GM19452 (cell line): ENCODE results near the gene SRD5A1.

Experiments
- ATAC-seq: cut with Tn5 transposase; IDR thresholded peaks from one replicate; pipeline ENCODE4 v1.9.1; 2021; ENCODE audit not compliant: unreplicated experiment

Gene SRD5A1, protein sequence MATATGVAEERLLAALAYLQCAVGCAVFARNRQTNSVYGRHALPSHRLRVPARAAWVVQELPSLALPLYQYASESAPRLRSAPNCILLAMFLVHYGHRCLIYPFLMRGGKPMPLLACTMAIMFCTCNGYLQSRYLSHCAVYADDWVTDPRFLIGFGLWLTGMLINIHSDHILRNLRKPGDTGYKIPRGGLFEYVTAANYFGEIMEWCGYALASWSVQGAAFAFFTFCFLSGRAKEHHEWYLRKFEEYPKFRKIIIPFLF

GRCh38 chr5:6632888-6633468 is at the start of gene SRD5A1, which contains the start of gene NSUN2:
SRD5A1 (plus strand) TSS chr5:6633440; CDS start chr5:6633577, 137 bp downstream.
NSUN2 (minus strand) TSS chr5:6633044; CDS start chr5:6632979, 65 bp downstream.
- ATAC-seq, result peak; percentile 89

GRCh38 chr5:6584101-6584645 is 49.1 kb upstream of the SRD5A1 start:
- no peak for ATAC-seq

DNA sequence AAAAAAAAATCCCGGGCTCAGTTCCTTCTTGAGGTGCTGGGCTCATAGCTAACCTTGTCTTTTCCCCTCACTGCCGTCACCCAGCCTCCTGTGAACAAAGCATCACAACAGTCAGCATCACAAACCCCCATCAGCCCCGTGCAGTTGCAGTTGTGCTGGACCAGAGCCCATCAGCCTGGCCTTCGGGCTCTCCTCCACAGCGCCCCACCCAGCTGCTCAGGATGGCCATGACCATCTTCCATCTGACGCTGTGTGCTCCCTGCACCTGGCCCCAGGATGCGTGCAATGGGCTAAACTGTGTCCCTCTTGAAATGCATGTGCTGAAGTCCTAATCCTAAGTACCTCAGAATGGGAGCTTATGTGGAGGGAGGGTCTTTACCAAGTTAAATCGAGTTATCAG is 48.5 kb upstream of the SRD5A1 start:
- no peak for ATAC-seq

DNA sequence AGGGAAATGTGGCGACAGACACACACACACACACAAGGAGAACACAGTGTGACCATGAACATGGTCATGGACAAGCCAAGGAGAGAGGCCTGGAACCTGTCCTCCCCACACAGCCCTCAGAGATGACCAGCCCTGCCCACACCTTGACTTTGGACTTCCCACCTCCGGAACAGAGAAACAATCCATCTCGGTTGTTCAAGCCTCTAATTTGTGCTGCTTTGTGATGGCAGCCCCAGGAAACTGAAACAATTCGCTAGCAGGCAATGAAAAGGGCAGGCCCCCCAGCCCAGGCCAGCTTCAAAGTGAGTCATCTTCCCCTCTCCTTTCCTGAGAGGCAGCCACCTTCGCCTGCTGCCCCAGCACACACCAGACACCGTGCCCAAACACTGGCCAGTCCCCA is 48.1 kb upstream of the SRD5A1 start:
- ATAC-seq, result no peak

GRCh38 chr5:6585939-6586646 is 47.1 kb upstream of the SRD5A1 start:
- ATAC-seq, result no peak

DNA sequence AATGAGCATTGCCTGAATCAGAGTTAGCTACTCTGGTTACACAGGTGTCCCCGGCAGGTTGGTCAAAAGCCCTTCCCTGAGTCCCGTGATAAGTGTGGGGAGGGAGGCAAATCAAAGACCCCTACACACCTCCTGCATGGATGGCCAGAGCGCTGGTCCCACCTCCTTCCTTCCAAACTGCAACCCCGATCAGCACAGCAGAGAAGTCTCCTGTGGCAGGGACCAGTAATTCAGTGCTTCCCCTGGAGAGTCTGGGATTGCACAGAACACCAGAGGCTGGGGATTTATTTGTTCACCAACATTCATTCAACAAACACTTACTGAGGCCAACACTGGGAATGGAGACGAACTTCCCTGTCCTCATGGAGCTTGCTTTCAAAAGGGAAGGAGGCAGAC is 46.6 kb upstream of the SRD5A1 start:
- no peak for ATAC-seq

DNA sequence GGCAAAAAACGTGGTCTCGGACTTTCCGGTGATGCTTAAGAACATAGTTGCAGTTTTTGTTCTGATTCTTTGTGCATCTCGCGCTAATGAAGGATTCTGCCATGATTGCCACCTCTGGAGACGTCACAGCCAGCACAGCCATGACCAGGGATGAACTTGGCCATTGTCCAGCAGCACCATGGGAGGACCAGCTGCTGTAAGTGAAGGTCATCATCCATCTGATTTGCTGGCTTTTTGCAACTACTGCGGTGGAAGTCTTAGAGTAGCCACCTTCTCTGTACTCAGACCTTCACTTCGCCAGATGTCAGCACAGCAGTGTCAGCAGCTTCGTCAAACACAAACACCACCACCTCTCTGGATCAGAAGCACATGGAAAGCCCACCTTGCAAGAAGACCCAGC is 46.1 kb upstream of the SRD5A1 start:
- no peak for ATAC-seq

- ATAC-seq, result no peak
Observed at GRCh38 chr5:6590581-6590980, 42.7 kb upstream of the SRD5A1 start.

DNA sequence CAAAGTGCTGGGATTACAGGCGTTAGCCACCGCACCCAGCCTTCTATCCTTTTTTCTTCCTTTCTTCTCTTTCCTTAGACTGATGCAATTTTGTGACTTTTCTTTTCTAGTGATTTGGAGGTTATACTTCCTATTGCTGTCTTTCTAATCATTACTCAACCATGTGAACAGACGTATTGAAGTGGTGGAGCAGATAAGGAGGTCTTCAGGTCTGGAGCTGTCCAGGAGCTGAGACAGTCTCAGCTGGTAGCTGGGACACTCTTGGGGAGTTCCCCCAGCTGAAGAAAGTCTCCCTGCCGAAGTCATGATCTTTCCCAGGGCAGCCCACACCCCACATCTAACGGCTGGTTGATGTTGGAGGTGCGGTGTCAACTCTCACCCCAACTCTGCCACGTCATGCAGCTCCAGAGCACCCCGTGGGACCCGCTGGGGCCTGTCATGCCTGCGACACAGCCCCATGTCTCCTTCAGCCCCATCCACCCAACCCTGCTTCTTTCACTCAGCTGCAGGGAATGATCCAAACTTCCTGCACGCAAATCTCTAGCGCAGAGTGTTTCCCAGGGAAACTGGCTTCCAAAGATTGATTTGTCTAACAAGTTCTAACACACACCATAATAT is 41.5 kb upstream of the SRD5A1 start:
- no peak for ATAC-seq

GRCh38 chr5:6592601-6593000 is 40.6 kb upstream of the SRD5A1 start:
- ATAC-seq, result no peak

- ATAC-seq, result no peak
Observed at GRCh38 chr5:6593148-6594016, 39.9 kb upstream of the SRD5A1 start.

- ATAC-seq, result no peak
Observed at GRCh38 chr5:6594066-6594465, 39.2 kb upstream of the SRD5A1 start.

DNA sequence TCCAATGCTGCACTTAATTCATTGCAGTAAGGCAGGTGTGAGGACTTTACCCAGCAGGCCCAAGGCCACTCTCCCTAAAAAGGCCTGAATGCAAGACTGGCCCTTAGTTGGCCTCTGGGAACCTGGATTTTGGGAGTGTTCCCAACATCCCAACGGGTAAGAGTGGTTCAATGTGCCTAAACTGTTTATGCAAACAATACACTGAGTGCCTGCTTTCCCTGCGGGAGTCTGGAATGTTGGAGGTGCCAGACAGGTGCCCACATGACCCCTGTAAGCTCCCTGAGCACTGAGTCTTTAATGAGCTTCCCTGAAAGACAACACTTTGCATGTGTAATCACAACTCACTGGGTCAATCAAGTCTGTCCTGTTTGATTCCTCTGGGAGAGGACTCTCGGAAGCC is 37.8 kb upstream of the SRD5A1 start:
- no peak for ATAC-seq

DNA sequence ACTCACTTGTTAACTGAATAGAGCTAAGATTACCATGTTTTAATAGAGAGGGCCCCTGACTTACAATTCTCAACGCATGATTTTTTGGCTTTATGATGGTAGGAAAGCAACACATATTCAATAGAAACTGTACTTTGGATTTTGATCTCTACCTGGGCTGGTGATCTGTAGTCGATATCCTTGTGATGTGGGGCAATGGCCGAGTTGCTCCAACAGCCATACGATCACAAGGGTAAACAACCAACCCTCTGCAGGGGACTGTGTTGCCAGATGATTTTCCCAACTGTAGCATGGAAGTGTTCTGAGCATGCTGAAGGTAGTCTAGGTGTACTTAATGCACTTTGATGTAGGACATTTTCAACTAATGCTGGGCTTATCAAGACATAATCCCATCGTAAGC is 36.9 kb upstream of the SRD5A1 start:
- no peak for ATAC-seq

DNA sequence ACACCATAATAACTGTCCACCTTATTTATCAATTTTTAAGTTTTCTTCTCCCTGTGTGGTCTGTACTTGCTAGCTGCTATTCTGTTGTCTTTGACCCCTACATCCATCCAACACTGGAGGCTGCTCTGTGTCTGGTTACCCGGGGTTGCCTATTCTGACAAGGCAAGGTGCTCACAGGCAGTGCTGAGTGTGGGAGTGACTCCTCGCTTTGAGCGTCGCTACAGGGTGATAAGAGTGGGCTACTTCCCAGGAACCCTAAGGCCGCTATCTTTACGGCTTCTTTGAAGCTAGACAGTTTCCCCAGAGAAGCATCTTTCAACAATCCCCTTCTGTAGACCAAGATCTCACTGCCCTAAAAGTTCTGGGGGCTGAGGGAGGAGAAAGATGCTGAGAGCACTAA is 35.7 kb upstream of the SRD5A1 start:
- no peak for ATAC-seq

GRCh38 chr5:6598351-6598900 is 34.8 kb upstream of the SRD5A1 start:
- no peak for ATAC-seq

GRCh38 chr5:6599739-6600138 is 33.5 kb upstream of the SRD5A1 start:
- ATAC-seq, result no peak

DNA sequence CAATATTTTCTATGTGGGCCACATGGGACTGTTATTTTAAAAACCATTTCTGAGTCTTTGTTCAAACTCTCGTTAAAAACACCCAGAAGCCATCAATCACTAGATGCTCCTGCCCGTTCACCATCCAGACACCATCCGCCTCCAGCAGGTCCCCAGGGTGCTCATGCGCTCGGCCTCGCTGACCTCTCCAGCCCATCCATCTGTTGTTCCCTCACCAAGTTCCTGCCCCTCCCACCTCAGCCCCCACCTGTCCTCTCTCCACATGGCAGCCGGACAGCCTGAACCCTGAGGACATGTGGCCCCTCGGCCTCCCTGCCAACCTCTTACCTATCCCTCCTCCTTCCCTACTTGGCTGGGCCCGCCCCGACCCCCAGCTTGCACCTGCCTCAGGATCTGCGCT is 32.0 kb upstream of the SRD5A1 start:
- ATAC-seq, result no peak

- ATAC-seq, result no peak
Observed at GRCh38 chr5:6601816-6602215, 31.4 kb upstream of the SRD5A1 start.

- no peak for ATAC-seq
Observed at GRCh38 chr5:6602441-6602840, 30.8 kb upstream of the SRD5A1 start.
